Stomach (tissue), 9 donors: Measurements from ENCODE around the gene TMEM33. TPM values are rescaled to one million over a fixed set of nuclear protein-coding genes. Genes with fewer than 3 reads are reported as not detected.

Source experiments
- DNase-seq, 2 donors: peaks; one replicate each; pipeline versions ENCODE4 v3.0.0 to v3.0.0-alpha.2; 2013 to 2019
- H3K27ac ChIP-seq, 5 donors: fragments of 200-600 bp in 4 of 5; sonication (generic) in 4 of 5; one replicate each; pipeline ENCODE4 v1.5.1; 2013 to 2019; ENCODE audit warnings: mild to moderate bottlenecking in 1 of 5, moderate library complexity in 1 of 5
- H3K27me3 ChIP-seq, 3 donors: fragments of 200-600 bp; sonication (generic); one replicate each; pipeline ENCODE4 v1.5.1; 2017 to 2019; ENCODE audit warnings: mixed run types in 1 of 3
- H3K36me3 ChIP-seq, 4 donors: fragments of 200-600 bp; sonication (generic); 1 replicate in 3 of 4; 2 replicates in 1 of 4; pipeline ENCODE4 v1.5.1; 2016 to 2019
- H3K4me1 ChIP-seq, 4 donors: fragments of 200-600 bp; sonication (generic); one replicate each; pipeline ENCODE4 v1.5.1; 2016 to 2019
- H3K4me3 ChIP-seq, 4 donors: fragments of 200-600 bp; sonication (generic) in 3 of 4; one replicate each; pipeline ENCODE4 v1.5.1; 2016 to 2019; ENCODE audit warnings: mild to moderate bottlenecking in 1 of 4
- H3K9me3 ChIP-seq, 4 donors: fragments of 200-600 bp; sonication (generic); one replicate each; pipeline ENCODE4 v1.5.1; 2016 to 2019
- CTCF ChIP-seq, 7 experiments: fragments of 450-650 bp in 4 of 7; fragments of 200-600 bp in 3 of 7; sonication (generic) in 3 of 7; IDR thresholded peaks; one replicate each; pipeline ENCODE4 v1.5.1; 2016 to 2019; ENCODE audit warnings: antibody characterized with exemption in 7 of 7, control low read depth in 2 of 7, mild to moderate bottlenecking in 1 of 7
- EP300 ChIP-seq: sonication (generic); formaldehyde crosslinking; IDR thresholded peaks from one replicate; pipeline ENCODE4 v1.6.1; 2017; ENCODE audit warnings: antibody characterized with exemption
- POLR2A ChIP-seq, 4 donors: fragments of 450-650 bp; IDR thresholded peaks; one replicate each; pipeline ENCODE4 v1.6.1; 2016; ENCODE audit warnings: antibody characterized with exemption in 4 of 4, control low read depth in 2 of 4, mild to moderate bottlenecking in 1 of 4, moderate library complexity in 1 of 4
- POLR2AphosphoS5 ChIP-seq, 3 donors: sonication (generic); formaldehyde crosslinking; IDR thresholded peaks; one replicate each; pipeline ENCODE4 v1.6.1; 2016; ENCODE audit warnings: antibody characterized with exemption in 3 of 3
- WGBS, 5 donors: extraction: QIAGEN DNeasy Blood & Tissue Kit in 3 of 5; methylation state at CpG; one replicate each; pipeline versions ENCODE4 v1.1.5 to v1.1.7; 2013 to 2018; 5-methylcytosine and 5-hydroxymethylcytosine counted together
- intact Hi-C: fragments of 100-400 bp; cut with DNase I; formaldehyde crosslinking; loops from one replicate; pipeline ENCODE4 v1.15.1; 2023; ENCODE audit warnings: low total_unique reads
- polyA plus RNA-seq, 3 donors: library from polyadenylated mRNA; stranded (reverse); fragments of 200-250 nt; gene quantifications; one replicate each; pipeline ENCODE4 v1.2.3, GENCODE V29; 2013
- small RNA-seq, 4 donors: library from RNA; depleted of rRNA; stranded (forward); fragments of <200 nt; gene quantifications; one replicate each; pipeline ENCODE3, GENCODE V24; 2016
- total RNA-seq, 5 donors: library from RNA; depleted of rRNA; stranded (reverse); fragments of >200 nt; gene quantifications; one replicate each; pipeline versions ENCODE4 v1.1.0 to v1.2.3, GENCODE V29; 2014 to 2016
- donor health status: healthy with polysubstance abuse.
- donor health status: Bipolar disorder and iron deficiency.
- donor health status: healthy.

Gene TMEM33
- total and polyA plus RNA-seq, 8 donors, result 2.4 to 130 (median 30.4) TPM

GRCh38 chr4:42008011-42008786 lies 73.0 kb downstream of the TMEM33 start:
- no peak overlapping the region for H3K27ac ChIP-seq
- TF ChIP-seq POLR2A (IDR thresholded peaks at IDR 0.05) (no peak), CTCF (IDR thresholded peaks at IDR 0.05) (no peak), EP300 (no peak), POLR2AphosphoS5 (IDR thresholded peaks at IDR 0.05) (no peak)
- 87 to 96% (median 90%) methylated on average over 3 of the region's 3 CpGs for WGBS, 5 donors
- H3K27me3 ChIP-seq, result no peaks in the 10 kb centered on the region
- no peaks in the 10 kb centered on the region for H3K9me3 ChIP-seq
- peaks cover 0 to 37% (median 23%) of the 10 kb centered on the region in 4 donors for H3K36me3 ChIP-seq
- no peak overlapping the region for H3K4me3 ChIP-seq
- intact Hi-C loops, result no loop called here
- DNase-seq, result peak in 1 of 2 donors; percentile 12
- H3K4me1 ChIP-seq, result peaks cover 0 to 13% (median 2%) of the 10 kb centered on the region in 4 donors

Small RNA genes lying within 50 kb of the gene (small RNA-seq; reads per million reads assigned to genes)
- gene AC108210.2, result 0 reads per million in 4 donors

Other genes starting within 250 kb of the TMEM33 start
- 1 to 10 TPM in 1 of 5 donors, not detected in 4; 2.0 TPM for gene PHOX2B, start 186.7 kb upstream of the TMEM33 start, total RNA-seq
- gene PHOX2B, start 186.7 kb upstream of the TMEM33 start, polyA plus RNA-seq, result under 1 TPM in 1 of 3 donors, not detected in 2; 0.48 TPM
- not detected for gene DCAF4L1, start 46.3 kb downstream of the TMEM33 start, total RNA-seq
- under 1 TPM in 1 of 3 donors, not detected in 2; 0.05 TPM for gene DCAF4L1, start 46.3 kb downstream of the TMEM33 start, polyA plus RNA-seq
- 10 to 100 TPM in 4 of 5 donors, 1 to 10 TPM in 1; 7.0 to 97.5 (median 70.0) TPM for gene SLC30A9, start 55.1 kb downstream of the TMEM33 start, total RNA-seq
- gene SLC30A9, start 55.1 kb downstream of the TMEM33 start, polyA plus RNA-seq, result 10 to 100 TPM; 10.2 to 24.9 (median 21.2) TPM
- under 1 TPM in 2 of 5 donors, not detected in 3; 0.43 to 0.73 TPM for gene BEND4, start 217.2 kb downstream of the TMEM33 start, total RNA-seq
- under 1 TPM; 0.05 to 0.31 (median 0.12) TPM for gene BEND4, start 217.2 kb downstream of the TMEM33 start, polyA plus RNA-seq